HCT116 (cell line): ENCODE results near the gene GMDS. TPM values are rescaled to one million over a fixed set of nuclear protein-coding genes. Genes with fewer than 3 reads are reported as not detected.

ENCODE experiments used
- ATAC-seq: fragments of 200-7000 bp; cut with Tn5 transposase; 2 replicates; pipeline ENCODE4 v1.9.1; 2020; ENCODE audit warnings: mild to moderate bottlenecking, moderate library complexity
- BruUV-seq: library from RNA; stranded (reverse); fragments of 400-500 nt; replicated peaks from 2 replicates; lab custom pipeline; 2021; lab: Mats Ljungman, UMichigan
- CTCF ChIA-PET: fragments of 300-600 bp; sonication (Branson Sonifier 250); formaldehyde crosslinking; loops from one replicate; lab custom pipeline; 2021; ENCODE audit warnings: antibody characterized with exemption; lab: Charles Lee
- POLR2A ChIA-PET: fragments of 300-600, 350-600 bp; sonication (Branson Sonifier 250); formaldehyde crosslinking; loops from one replicate; lab custom pipeline; 2021; ENCODE audit warnings: antibody characterized with exemption; lab: Charles Lee
- RAD21 ChIA-PET, 2 experiments: fragments of 300-600 bp; sonication (Branson Sonifier 250); formaldehyde crosslinking; loops; one replicate each; lab custom pipeline; 2023; ENCODE audit warnings: low total read pairs in 2 of 2; ENCODE audit not compliant: uncharacterized antibody in 2 of 2, unreplicated experiment in 2 of 2, low non-redundant PET in 1 of 2; lab: Charles Lee
- DNase-seq: peaks from one replicate; pipeline ENCODE4 v3.0.0-alpha.2; 2010; ENCODE audit warnings: low read depth, low spot score
- H2AFZ ChIP-seq: fragments of 200-600 bp; shearing (Covaris generic), sonication (generic); 2 replicates; pipeline ENCODE4 v1.6.1; 2017; ENCODE audit warnings: low read depth, mixed run types, mixed read lengths, antibody characterized with exemption, low read length; ENCODE audit not compliant: poor library complexity, severe bottlenecking
- H3K27ac ChIP-seq: 2 replicates; pipeline ENCODE4 v1.5.1; 2012; ENCODE audit warnings: low read depth, low read length
- H3K27me3 ChIP-seq: fragments of 200-600 bp; sonication (generic); 2 replicates; pipeline ENCODE4 v1.6.1; 2016; ENCODE audit warnings: mixed run types, low read length, mixed read lengths; ENCODE audit not compliant: insufficient read depth
- H3K36me3 ChIP-seq, 2 experiments: fragments of 200-500 bp in 1 of 2; fragments of 200-600 bp in 1 of 2; sonication (Bioruptor generic) in 1 of 2; sonication (generic) in 1 of 2; 2 replicates each; pipeline versions ENCODE4 v1.5.1 to v1.6.1; 2014 to 2016; ENCODE audit warnings: low read length in 2 of 2, inconsistent platforms in 1 of 2, mixed read lengths in 1 of 2, mixed run types in 1 of 2; ENCODE audit not compliant: insufficient read depth in 2 of 2, control insufficient read depth in 1 of 2
- H3K4me1 ChIP-seq, 2 experiments: fragments of 200-600 bp in 1 of 2; sonication (generic) in 1 of 2; 2 replicates each; pipeline versions ENCODE4 v1.5.1 to v1.6.1; 2012 to 2017; ENCODE audit warnings: low read length in 2 of 2, inconsistent platforms in 1 of 2, mild to moderate bottlenecking in 1 of 2, mixed read lengths in 1 of 2, mixed run types in 1 of 2, moderate library complexity in 1 of 2; ENCODE audit not compliant: insufficient read depth in 2 of 2, control insufficient read depth in 1 of 2
- H3K4me2 ChIP-seq: fragments of 200-600 bp; sonication (generic); 2 replicates; pipeline ENCODE4 v1.6.1; 2017; ENCODE audit warnings: mixed run types, low read length, mixed read lengths
- H3K4me3 ChIP-seq, 2 experiments: fragments of 200-600 bp in 1 of 2; sonication (generic) in 1 of 2; replicated peaks in 1 of 2; 2 replicates each; pipeline ENCODE4 v1.5.1; 2011 to 2016; ENCODE audit warnings: low read length in 2 of 2, control low read depth in 1 of 2, low read depth in 1 of 2, mild to moderate bottlenecking in 1 of 2, mixed read lengths in 1 of 2, mixed run types in 1 of 2
- H3K79me2 ChIP-seq: fragments of 200-600 bp; sonication (generic); 2 replicates; pipeline ENCODE4 v1.6.1; 2017; ENCODE audit warnings: mild to moderate bottlenecking, mixed run types, low read length, moderate library complexity, mixed read lengths; ENCODE audit not compliant: insufficient read depth
- H3K9ac ChIP-seq: fragments of 200-600 bp; sonication (generic); 2 replicates; pipeline ENCODE4 v1.6.1; 2016; ENCODE audit warnings: low read length, mixed read lengths
- H3K9me2 ChIP-seq: fragments of 200-600 bp; sonication (generic), shearing (Covaris generic); 2 replicates; pipeline ENCODE4 v1.6.1; 2017; ENCODE audit warnings: mixed run types, mild to moderate bottlenecking, moderate library complexity; ENCODE audit not compliant: insufficient read depth
- H3K9me3 ChIP-seq, 2 experiments: fragments of 200-500 bp in 1 of 2; fragments of 200-600 bp in 1 of 2; sonication (Bioruptor generic) in 1 of 2; sonication (generic) in 1 of 2; 2 replicates each; pipeline ENCODE4 v1.6.1; 2014 to 2017; ENCODE audit warnings: low read length in 2 of 2, mixed read lengths in 2 of 2, inconsistent platforms in 1 of 2, low read depth in 1 of 2, mild to moderate bottlenecking in 1 of 2, mixed run types in 1 of 2, moderate library complexity in 1 of 2; ENCODE audit not compliant: control insufficient read depth in 1 of 2, insufficient read depth in 1 of 2
- H4K20me1 ChIP-seq: fragments of 200-600 bp; sonication (generic), shearing (Covaris generic); 2 replicates; pipeline ENCODE4 v1.6.1; 2017; ENCODE audit warnings: mixed run types, mild to moderate bottlenecking, moderate library complexity; ENCODE audit not compliant: insufficient read depth
- ATF3 ChIP-seq: IDR thresholded peaks from 2 replicates; pipeline ENCODE4 v1.6.1; 2012
- CBX3 ChIP-seq: IDR thresholded peaks from 2 replicates; pipeline ENCODE4 v1.6.1; 2012; ENCODE audit warnings: low read depth
- CTCF ChIP-seq, 3 experiments: fragments of 200-600 bp in 1 of 3; sonication (generic) in 1 of 3; IDR thresholded peaks in 2 of 3; conservative IDR thresholded peaks in 1 of 3; 2 replicates each; pipeline ENCODE4 v1.5.1; 2012 to 2017; ENCODE audit warnings: low read depth in 2 of 3, low read length in 2 of 3, antibody characterized with exemption in 1 of 3, borderline replicate concordance in 1 of 3, control low read depth in 1 of 3, mild to moderate bottlenecking in 1 of 3, mixed read lengths in 1 of 3, mixed run types in 1 of 3, moderate library complexity in 1 of 3; ENCODE audit not compliant: insufficient read depth in 1 of 3
- ELF1 ChIP-seq: IDR thresholded peaks from 2 replicates; pipeline ENCODE4 v1.6.1; 2012; ENCODE audit warnings: low read depth, borderline replicate concordance
- EZH2 ChIP-seq: fragments of 200-600 bp; sonication (generic); IDR thresholded peaks from 2 replicates; pipeline ENCODE4 v1.6.1; 2017; ENCODE audit warnings: antibody characterized with exemption, mixed run types
- EZH2phosphoT487 ChIP-seq: fragments of 200-600 bp; IDR thresholded peaks from 2 replicates; pipeline ENCODE4 v1.6.1; 2018; ENCODE audit warnings: antibody characterized with exemption, borderline replicate concordance
- MAX ChIP-seq: IDR thresholded peaks from 2 replicates; pipeline ENCODE4 v1.6.1; 2012
- POLR2A ChIP-seq: IDR thresholded peaks from 2 replicates; pipeline ENCODE4 v1.7.0; 2011; ENCODE audit warnings: borderline replicate concordance; ENCODE audit not compliant: insufficient read depth, insufficient read length; ENCODE audit errors: extremely low read depth
- POLR2AphosphoS5 ChIP-seq: IDR thresholded peaks from 2 replicates; pipeline ENCODE4 v1.6.1; 2011; ENCODE audit warnings: mild to moderate bottlenecking, low read depth, low read length, moderate library complexity
- SP1 ChIP-seq: IDR thresholded peaks from 2 replicates; pipeline ENCODE4 v1.6.1; 2012; ENCODE audit warnings: low read depth
- SRF ChIP-seq: IDR thresholded peaks from 2 replicates; pipeline ENCODE4 v1.6.1; 2012; ENCODE audit warnings: low read depth
- TCF7L2 ChIP-seq: IDR thresholded peaks from 2 replicates; pipeline ENCODE4 v1.7.0; 2011; ENCODE audit warnings: borderline replicate concordance, inconsistent platforms; ENCODE audit not compliant: insufficient read depth, insufficient read length; ENCODE audit errors: extremely low read depth
- ZNF274 ChIP-seq: fragments of 200-500 bp; sonication (Bioruptor generic); IDR thresholded peaks from 2 replicates; pipeline ENCODE4 v1.6.1; 2014; ENCODE audit warnings: mild to moderate bottlenecking, low read depth, low read length, inconsistent platforms
- intact Hi-C: fragments of 100-400 bp; cut with micrococcal nuclease; formaldehyde crosslinking; loops from 2 replicates; pipeline ENCODE4 v1.10.0; 2022
- total RNA-seq: library from RNA; stranded (reverse); gene quantifications from one replicate; pipeline ENCODE4 v1.2.1, GENCODE V29; 2021; ENCODE audit not compliant: unreplicated experiment

GMDS gene
- total RNA-seq, 1 experiment from 2014 or later: 34.4 TPM

- intact Hi-C loops: loop anchor here (2.0 to 10.0 kb wide), 5 partner anchors 600 to 1458 kb away; no protein-coding TSS in a partner anchor
- Histone ChIP-seq H2AFZ (no peak overlapping the region), H3K36me3 (no peaks in the 10 kb centered on the region), H3K4me1 (peaks cover 2 to 7% of the 10 kb centered on the region in 2 experiments; a peak in 2 of 4 replicates), H3K9me3 (no peaks in the 10 kb centered on the region), H3K4me2 (no peak overlapping the region), H3K4me3 (no peak overlapping the region), H4K20me1 (no peaks in the 10 kb centered on the region), H3K27ac (no peak overlapping the region), H3K9ac (no peak overlapping the region), H3K79me2 (no peaks in the 10 kb centered on the region), H3K27me3 (no peaks in the 10 kb centered on the region), H3K9me2 (no peaks in the 10 kb centered on the region)
- DNase-seq (no peak), ATAC-seq (no peak)
- ChIA-PET CTCF (interaction anchor here (0.6 to 2.1 kb wide), 6 partner anchors 757 to 1153 kb away, joined by 3 to 16 read pairs (median 6); partner anchors contain the start of gene MYLK4), POLR2A (no interaction called here), RAD21 (no interaction called here)
- no TSS peak for BruUV-seq
- no peak for TF ChIP-seq TCF7L2
- no peak for TF ChIP-seq SRF
- TF ChIP-seq ATF3: no peak
- TF ChIP-seq ELF1: no peak
- TF ChIP-seq CBX3: no peak
- no peak for TF ChIP-seq EZH2
- TF ChIP-seq MAX: no peak
- no peak for TF ChIP-seq ZNF274
- no peak for TF ChIP-seq POLR2AphosphoS5
- TF ChIP-seq SP1: no peak
- TF ChIP-seq CTCF (IDR thresholded peaks at IDR 0.05 in 2 of 3, conservative IDR thresholded peaks at IDR 0.05 in 1 of 3; ENCODE audit: borderline replicate concordance in 1 of 3, insufficient read depth in 1 of 3, low read depth in 2 of 3, low read length in 2 of 3): no peak
- no peak for TF ChIP-seq EZH2phosphoT487
- no peak for TF ChIP-seq POLR2A
Measured at GRCh38 chr6:1597121-1597744, 648.2 kb downstream of the GMDS start.
